ENCODE results near the gene ZNF407. TPM values are rescaled to one million over a fixed set of nuclear protein-coding genes. Genes with fewer than 3 reads are reported as not detected.
"Not testable (repeated sequence)": the region's sequence is repeated elsewhere in the genome, so short reads cannot be mapped to it uniquely, and the experiment has no call there.

Gene ZNF407
- total RNA-seq, 1 experiment from 2014 or later, result 5.9 TPM

DNA sequence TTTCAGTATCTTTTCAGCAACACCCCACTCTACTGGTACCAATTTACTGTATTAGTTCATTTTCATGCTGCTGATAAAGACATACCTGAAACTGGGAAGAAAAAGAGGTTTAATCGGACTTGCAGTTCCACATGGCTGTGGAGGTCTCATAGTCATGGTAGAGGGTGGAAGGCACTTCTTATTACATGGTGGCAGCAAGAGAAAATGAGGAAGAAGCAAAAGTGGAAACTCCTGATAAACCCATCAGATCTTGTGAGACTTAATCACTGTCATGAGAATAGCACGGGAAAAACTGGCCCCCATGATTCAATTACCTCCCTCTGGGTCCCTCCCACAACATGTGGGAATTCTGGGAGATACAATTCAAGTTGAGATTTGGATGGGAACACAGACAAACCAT, 374.1 kb downstream of the ZNF407 start:
- DNase-seq (ENCODE audit: low read depth), result not testable (repeated sequence)

DNA sequence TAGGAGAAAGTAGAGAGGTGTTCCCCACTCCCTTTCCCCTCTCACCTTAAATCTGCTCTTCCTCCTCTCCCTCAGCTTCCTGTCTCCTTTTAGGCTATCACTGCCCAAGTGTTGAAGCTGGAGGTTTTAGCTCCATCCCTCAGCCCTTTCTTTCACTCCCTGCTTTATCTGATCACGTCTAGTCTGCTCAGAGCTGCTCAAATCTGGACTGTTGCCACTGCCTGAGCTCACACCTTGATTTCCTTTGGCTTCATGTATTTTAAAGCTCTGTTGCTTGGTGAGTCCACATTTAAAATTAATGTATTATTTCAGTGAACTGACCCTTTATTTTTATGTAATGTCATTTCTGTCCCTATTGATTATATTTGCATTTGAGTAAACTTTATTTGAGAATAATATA, 374.7 kb downstream of the ZNF407 start:
- DNase-seq (ENCODE audit: low read depth), result no peak

DNA sequence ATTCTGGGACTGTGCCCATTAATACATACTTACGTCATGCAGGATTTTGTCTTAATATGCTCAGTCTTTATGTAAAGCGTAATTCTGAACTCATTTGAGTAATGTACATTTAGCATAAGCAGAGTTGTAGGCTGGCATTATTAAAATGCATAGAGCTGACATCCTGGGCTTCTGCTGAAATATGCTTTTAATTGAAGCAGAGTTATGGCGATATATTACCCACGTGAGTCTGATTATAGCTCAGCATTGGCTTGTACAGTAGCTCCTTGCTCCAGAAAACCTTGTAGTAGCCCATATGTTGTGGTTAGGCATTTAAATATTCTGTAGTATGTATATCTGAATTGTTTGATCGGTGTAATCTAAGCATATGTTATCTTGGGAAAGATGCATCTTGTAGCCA, 377.3 kb downstream of the ZNF407 start:
- no peak for DNase-seq (ENCODE audit: low read depth)

DNA sequence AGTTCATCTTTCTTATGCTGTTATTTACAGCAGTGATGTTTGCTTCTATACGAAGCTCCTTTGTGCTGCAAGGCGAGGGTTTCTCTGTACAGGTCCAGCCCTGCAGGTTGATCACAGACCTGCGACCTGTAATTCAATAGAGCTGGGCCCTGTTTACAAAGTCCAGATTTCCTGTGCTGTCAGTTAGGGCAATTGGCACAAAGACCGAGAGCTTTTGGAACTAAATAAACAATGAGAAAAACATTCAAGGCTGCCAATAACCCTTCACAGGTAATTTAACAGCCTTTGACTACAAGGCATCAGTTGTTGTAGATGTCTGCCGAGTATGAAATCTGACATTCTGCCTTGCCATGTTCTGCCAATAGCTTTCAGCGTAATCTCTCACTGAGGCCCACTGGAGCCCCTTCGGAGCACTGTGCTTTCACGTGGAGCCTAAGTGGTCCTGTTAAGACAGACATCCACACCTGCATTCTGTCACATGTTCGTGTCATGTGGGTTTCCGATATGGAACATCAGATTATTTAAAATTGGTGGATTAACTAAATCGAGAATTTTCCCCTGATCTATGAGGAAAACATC, 378.8 kb downstream of the ZNF407 start:
- no peak for DNase-seq (ENCODE audit: low read depth)

DNA sequence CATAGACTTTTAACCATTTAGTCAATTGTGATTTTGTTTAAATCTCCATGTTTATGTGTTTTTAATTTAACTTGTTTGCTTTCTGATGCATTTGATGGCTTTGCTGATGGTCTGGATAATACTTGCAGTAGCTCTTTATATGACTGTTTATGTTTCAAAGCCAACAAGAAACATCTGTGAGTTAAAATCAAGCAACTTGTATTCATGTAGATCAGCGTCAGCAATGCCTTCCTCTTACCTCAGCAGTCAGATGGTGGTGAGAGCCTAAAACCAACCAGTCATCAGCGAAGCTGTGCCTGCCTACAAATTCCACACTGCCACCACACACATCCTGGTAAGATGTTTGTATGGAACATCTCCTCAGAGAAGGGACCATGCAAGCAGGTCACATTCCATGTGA, 379.4 kb downstream of the ZNF407 start:
- no peak for DNase-seq (ENCODE audit: low read depth)

DNA sequence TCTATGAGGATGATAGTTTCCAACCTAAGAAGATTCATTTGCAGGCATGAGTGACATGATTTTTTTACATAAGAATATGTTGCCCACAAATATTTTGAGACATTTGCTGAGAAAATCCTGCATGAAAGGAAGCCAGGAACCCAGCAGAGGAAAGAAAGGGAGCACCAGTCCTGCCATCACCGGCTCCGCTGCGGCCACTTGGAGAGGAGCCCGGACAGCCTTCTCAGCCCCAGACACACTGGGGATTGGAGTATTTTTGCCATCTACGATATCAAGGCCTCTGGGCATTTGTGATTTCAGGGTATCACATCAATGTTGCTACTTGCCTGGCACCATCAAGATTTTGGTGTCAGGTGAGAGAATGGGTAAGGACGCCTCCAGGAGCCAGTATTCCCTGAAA, 383.0 kb downstream of the ZNF407 start:
- DNase-seq (ENCODE audit: low read depth), result no peak

DNA sequence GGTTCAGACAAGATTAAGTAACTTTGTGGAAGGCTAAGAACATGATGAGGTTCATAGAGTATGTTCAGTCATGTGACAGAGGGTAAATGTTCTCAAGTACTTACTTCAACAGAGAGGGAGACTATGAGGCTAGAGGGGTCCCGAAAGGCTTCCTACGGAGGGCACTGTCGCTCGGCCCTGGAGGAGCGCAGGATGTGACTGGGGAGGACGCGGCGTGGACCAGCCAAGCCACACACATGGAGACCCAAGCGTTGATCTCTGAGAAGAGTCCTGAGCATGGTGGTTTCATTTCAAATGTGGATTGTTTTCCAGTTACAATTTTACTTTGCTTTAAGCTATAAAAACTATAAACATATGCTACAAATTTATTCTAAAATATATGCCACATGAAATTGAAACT, 383.8 kb downstream of the ZNF407 start:
- DNase-seq (ENCODE audit: low read depth), result no peak

DNA sequence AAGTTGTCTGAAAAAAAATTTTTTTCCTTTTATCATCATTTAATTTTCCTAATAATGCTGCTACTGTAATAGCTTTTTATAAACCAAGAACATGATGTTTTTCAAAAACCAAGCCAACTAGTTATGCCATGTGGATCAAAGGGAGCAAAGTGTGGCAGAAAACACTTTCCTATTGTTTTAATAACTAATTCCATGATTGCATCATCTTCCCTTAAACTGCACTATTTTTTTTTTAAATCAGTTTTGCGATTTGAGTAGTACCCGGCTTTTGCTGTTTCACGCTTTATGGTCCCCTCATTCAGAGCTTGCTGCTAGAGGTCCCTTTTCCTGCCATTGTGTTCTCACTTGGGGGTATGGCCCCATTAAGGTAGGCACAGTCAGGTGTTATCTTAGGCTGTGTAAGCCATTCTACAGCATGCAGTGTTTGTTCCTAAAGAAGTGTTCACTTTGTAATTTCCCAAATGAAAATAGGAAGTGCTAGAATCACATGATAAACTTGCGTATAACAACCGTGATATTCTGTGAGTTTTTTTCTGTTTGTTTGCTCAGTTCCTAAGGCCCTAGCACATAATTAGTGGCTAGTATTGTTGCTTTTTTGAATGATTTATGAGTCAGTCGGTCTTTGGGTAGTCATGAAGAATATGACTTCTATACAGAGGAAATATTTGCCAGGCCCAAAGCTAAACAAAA, 385.4 kb downstream of the ZNF407 start:
- DNase-seq (ENCODE audit: low read depth), result no peak

DNA sequence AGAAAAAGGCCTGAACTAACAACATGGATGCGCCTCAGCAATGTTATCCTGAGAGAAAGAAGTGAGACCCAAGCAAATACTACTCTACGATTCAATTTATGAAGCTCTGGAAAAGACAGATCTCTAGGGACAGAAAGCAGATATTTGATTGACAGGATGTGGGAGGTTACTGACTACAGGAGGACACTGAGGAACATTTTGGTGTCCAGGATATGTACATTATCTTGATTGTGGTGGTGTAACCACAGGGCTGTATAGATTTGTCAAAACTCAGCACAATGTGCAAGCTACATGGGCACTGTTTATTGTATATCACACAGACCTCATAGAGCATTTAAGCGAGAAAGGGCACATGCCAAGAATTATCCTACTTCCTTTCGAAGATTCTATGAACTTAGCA, 391.5 kb downstream of the ZNF407 start:
- DNase-seq (ENCODE audit: low read depth), result no peak

DNA sequence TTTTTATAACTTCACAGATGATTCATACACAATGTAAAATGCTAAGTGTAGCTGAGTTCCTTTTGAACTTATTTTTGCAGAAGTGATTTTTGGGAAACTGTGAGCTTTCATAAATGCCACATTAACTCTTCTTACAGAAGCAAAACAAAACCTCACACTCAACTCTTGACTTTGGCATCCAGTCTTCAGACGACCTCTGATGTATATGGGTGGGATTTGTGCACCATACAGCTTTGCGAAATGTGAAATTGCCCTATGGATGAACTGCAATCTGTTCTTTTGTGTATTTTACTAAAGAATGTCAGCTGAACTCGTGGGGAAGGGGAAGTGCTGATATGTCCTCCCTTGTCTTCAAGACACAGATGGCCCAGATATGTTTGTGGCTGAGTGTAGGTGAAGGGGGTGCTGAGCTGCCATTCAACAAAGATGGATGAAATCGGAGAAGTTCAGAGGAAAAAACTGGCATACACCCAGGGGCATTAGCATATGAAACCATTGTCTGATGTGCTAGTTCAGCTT, 393.0 kb downstream of the ZNF407 start:
- no peak for DNase-seq (ENCODE audit: low read depth)

DNA sequence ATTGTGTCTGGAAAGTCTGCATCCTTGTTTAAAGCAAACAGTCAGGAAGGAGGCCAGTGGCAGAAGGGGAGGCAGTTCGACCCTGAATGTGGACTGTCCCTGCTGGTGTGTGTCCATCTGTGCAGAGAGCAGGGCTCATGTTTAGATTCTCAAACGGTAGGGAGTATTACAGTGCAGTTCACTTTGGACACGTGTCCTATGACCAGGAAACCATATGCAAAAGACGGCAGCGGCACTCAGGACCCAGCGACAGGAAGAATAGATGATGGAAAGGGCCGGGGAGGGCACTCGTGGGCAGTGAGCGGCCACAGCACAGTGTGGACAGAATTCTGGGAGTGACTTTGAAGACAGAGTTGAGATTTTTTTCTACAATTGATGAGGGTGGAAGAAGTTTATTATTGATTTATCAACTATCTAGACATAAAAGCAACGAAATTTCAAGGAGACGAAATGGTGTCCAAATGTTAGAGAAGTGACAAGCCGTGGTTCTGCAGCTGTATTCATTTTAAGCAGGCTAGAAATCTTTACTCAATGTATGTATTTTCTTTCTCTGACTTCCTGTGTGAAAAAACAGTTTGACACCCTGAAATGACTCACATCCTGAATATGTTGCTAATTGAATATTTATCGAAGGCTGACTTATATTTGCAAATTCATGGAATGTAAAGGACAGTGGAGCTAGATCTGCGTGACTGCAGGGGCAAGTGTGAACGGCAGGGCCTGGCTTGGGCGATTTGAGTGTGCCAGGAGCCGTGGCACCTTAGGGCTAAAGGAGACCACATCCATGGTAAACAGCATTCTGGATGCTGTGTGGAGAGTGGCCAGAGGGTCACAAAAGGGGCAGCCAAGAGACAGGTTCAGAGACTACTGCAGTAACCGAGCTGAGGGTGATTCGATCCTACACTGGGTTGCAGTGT, 397.1 kb downstream of the ZNF407 start:
- DNase-seq (ENCODE audit: low read depth), result peak; percentile 35

DNA sequence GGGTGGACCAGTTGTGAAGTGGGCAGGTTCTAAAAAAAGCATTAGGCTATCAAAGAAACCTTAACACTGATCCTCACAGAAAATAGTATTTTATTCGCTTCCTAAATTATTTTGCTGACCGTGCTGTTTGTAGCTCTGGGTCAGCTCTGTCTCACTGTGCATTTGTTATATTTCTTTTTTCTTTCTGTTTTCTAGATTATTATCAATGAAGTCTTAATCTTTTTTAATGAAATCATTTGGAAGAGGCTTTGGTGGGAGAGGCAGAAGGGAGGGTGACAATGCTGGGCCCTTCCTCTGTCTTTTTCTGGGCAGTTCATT, 397.7 kb downstream of the ZNF407 start:
- DNase-seq (ENCODE audit: low read depth), result no peak

DNA sequence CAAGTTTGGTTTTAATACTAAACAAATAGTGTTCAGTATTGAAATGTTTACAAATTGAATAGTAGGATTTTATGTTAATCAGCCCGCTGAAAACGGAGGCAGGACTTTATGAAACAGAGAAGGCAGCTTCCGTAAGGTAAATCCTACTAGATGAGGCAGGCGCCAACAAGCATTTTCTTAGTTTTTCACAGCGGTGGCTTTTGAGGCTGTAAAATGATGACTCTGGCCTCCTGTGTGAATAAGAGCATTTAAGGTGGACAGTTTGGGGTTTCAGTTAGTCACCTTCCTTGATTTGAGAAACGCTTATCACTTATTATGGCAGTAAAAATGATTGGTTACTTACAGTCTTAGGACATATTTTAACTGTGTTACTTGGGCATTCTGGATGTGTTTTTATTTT, 398.4 kb downstream of the ZNF407 start:
- DNase-seq (ENCODE audit: low read depth), result no peak

DNA sequence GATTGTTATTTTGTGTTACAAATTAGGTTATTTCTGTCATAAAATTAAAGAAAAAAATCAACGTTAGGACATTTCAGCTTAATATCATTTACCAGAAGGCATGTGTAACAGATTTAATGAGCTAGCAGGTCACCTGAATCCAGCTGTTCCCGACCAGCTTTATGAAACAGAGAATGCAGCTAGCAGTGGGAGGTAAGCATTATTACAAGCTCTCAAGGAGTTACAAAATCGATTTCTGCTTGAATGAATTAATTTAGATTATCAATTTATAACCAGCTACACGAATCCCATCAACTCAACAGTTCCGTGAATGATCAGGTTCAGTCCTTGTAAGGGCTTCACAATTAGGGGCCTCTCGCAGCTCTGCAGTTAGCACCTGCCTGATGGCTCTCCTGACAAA, 399.3 kb downstream of the ZNF407 start:
- no peak for DNase-seq (ENCODE audit: low read depth)

DNA sequence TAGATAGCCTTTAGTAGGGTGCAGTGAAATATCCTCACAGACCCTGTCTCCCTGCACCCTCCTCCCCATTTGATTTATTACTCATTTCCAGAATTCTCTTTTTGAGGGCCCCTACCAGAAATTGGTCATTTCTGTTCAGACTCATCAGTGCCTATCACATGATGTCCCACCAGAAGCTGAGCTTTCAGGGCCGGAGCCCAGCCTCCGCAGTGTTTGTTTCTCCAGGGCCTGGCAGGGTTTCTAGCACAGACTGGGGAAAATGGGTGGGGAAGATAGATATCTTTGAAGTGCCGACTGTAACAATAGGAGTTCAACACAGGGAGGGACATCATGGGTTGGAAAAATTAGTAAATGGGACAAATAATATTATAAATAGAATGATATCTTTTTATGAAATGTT, 403.2 kb downstream of the ZNF407 start:
- no peak for DNase-seq (ENCODE audit: low read depth)

DNA sequence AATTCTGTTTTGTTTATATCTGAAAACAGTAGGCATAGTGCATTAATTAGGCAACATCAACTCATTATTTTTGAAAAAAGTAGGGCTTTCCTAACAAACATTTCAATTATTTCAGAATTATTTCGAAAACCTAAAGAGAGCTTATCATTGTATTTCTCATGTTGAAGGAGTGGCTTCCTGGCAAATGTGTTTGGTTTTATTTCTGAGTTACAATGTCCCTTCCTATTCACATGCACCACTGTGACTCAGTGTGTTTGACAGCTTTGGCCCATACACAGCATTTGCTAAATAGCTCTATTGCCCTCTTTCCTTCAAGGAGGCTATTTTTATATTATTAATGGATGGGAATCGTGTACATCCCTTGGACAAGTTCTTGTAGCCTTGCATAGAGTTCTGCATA, 405.4 kb downstream of the ZNF407 start:
- DNase-seq (ENCODE audit: low read depth), result no peak

DNA sequence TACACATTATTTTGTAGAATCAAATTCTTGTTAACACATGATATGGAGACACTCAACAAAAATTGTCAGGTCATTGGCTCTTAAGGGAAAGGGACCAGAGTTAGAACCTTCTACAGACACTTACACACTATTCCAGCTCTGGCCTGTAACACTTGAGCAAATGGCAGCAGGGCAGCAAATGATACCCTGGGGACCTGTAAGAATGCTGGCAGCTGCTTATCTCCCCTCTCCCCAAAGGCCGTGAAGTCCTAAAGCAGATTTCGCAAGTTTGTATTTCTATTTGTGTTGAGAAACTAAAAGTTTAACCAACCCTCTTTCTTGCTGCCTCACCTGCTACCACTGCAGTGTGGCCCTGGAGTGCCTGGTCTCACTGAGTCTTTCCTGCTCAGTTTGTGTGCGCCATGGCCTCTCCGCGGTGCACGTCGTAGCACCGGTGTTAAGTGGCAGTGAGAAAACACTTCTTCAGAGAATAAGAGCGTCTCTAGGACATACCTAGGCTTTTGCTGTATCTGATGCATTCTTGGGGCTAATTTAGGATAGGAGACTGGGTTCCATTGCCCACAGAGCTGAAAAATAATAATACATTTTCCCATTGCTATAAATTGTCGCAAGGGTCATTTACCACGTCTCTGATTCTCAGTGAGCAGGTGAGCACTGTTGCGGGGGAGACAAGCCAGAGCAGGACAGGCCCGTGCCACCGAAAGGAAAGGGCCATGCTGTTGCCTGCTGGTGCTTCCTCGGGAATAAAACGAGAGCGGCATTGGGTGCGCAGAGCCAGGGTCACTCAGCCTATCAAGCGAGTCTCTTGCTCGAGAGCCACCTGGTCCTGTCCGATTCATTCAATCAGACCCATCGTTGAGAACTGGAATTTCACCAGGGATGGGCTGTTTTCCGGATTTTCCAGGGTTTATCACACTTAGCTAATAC, 406.4 kb downstream of the ZNF407 start:
- DNase-seq (ENCODE audit: low read depth), result no peak

DNA sequence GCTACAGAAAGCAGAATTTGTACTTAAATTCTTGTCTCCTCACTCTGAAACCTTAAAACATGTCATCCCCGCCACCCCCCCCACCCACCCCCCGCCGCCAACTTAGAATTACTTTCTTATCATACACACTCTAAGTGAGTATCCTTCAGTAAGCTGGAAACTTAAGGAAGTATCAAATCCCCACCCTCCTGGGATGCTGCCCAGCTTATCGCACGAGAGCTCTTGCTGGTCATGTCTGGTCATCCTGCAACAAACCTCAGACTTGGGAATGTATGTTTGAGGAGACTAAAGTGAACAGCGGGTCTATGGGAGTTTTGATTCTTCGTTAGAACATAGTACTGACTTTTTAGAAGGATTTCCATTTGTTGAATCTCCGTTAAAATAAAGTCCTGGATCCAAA, 408.0 kb downstream of the ZNF407 start:
- no peak for DNase-seq (ENCODE audit: low read depth)

DNA sequence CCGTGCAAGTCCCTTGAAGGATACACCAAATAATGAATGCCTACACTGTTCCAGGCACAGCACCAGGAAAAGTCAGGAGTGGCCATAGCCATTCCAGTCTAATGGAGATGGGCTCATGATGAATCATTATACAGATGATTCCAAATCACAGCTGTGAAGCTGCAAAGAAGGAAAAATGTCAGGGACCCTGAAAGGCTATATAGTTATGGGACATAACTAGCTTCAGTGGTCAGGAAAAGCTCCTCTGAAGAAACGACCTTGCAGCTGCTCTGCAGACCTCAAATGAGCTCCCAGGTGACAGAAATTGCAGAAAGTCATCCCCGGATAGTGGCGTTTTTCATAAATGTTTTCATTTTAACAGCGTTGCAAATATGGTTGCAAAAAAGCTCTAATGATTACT, 410.5 kb downstream of the ZNF407 start:
- DNase-seq (ENCODE audit: low read depth), result no peak

DNA sequence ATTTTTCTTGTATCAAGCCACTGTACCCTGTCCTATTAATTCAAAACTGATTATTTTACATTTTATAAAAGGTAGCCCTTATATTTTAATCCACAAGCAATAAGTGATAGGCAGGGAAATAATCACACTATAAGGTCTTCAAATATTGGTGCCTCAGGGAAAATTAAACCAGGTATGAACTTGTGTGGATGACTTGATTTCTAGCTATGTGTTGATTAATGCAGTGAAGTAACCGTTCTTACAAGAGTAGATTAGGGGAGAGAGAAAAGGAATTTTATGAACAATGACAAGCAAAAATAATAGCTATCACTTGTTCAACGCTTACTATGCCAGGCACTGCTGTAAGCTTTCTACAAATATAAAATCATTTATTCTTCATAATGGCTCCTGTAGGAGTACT, 411.6 kb downstream of the ZNF407 start:
- no peak for DNase-seq (ENCODE audit: low read depth)

DNA sequence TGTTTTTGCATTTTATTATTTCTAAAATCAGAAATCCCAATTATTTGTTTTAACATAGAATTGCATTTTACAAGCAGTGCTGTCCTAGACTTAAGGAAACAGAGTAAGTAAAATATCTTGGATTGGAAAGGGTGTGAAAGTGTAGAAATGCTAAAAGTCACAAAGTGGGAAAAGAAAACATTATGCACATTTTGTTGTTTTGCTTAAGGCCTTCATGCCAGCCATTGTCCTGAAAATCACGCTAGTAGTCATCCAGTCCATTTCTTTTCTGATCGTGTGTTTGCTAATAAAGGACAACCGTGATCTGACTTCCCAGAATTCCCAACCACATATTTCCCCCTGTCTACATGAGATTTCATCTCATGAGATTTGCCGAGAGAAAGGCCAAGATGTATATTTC, 412.2 kb downstream of the ZNF407 start:
- no peak for DNase-seq (ENCODE audit: low read depth)

DNA sequence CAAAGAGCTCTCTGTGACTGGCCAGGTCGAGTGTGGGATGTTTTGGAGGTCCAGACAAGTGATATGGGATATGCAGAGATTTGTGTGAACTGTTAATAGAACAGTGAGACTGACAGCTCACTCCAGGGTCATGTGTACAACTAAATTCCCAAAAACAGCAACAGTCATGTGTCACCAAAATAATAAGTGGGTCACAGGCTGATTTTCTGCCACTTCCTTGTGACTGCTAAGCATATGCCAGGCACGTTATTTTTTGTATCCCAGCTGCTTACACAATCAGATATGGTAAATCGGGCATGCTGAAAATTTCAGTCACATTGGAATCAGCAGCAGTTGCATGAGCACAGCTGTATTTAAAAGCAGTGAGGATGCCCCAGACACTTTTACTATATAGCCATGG, 412.6 kb downstream of the ZNF407 start:
- DNase-seq (ENCODE audit: low read depth), result no peak

All from Daoy (cell line).